GM18873 (cell line): ENCODE data around the gene TSHZ3.

Experiments
- ATAC-seq: cut with Tn5 transposase; IDR thresholded peaks from one replicate; pipeline ENCODE4 v1.9.1; 2021; ENCODE audit warnings: mild to moderate bottlenecking, moderate library complexity, moderate number of reproducible peaks; ENCODE audit not compliant: unreplicated experiment, low FRiP score

Gene TSHZ3

GRCh38 chr19:31338069-31338776 is 11.0 kb downstream of the TSHZ3 start:
- ATAC-seq = no peak

GRCh38 chr19:31337008-31337914 is 12.0 kb downstream of the TSHZ3 start:
- ATAC-seq = no peak

DNA sequence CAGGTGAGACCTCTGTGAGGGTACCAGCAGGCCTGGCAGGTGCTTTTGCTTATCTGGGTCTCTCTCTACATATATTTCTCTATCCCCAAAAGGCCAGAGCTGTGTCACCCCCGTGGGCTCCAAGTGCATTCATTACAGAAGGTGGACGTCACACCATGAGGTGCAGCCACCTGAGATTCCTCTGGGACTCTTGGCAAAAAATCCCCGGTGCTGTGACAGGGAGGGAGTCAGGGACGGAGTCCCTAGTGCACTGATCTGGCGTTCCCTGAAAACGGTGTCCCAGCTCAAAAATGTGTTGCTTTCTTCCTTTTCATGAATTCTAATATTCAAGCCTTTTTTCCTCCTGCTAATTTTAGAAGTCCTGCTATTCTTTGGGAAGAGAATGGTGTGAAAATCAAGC is 13.5 kb downstream of the TSHZ3 start:
- ATAC-seq = no peak

DNA sequence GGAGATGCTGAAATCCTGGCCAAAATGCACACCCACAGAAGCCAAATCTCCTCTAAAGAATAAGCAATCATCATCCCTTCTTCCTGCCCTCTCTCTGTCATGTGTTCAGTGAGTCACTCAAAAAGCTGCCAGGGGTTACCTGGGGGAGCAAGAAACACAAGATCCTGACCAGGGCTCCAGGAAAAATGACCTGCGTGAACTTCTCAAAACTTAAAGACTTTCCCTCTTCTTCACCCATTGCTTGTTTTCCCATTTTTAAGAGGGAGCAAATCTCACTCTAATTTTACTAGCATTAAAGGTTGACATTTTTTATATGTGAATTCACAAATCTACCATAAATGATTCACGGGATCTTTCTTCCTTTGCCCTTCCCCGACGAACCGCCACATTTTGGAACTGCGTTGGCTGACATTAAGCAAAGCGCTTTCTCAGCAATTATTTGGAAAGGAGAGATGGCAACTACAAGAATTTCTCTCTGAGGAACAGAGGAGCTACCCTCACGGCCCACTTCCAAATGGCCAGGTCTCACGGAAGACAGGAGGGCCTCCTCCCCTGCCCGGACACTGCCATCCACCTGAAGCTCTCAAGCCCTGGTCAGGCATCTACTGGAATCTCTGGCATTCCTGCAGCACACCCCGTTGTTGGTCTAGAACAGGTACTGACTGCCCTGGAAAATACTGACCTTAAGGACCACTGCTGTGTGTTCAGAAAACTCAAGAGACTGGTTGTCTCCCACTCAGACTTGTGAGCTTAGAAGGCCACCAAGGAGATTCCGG is 14.2 kb downstream of the TSHZ3 start:
- no peak for ATAC-seq

DNA sequence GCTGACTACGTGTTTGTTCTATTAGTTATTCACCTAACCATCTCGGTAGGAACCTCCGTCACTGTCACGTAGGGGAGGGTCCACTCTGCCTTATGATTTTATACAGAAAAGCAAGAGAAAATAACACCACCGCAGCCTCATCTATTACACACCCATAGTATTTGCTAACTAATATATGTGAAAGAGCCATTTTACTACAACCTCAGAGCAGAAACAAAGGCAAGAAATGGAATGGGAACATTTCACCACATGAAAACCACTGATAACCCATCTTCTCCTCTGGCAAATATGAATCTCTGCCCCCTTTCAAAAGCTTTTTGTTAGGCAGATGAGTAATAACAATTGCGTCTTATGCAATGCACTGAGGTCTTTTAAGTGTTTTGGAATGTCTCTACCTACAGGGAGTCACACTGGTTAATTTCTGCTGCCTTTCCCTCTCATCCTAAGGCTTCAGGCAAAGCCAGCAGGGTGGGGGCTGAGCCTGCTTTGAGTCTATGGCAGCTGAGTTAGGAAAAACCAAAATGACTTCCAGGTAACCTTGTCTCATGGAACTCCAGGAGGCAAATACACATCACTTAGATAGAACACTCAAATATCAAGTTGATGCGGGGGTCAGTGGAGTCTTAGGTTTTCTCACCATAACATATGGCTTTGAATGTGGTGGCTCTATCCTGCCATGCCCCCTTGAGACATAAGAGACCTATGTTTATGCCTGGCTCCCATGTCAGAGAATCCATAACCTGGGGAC is 15.0 kb downstream of the TSHZ3 start:
- no peak for ATAC-seq

GRCh38 chr19:31332096-31332495 is 17.1 kb downstream of the TSHZ3 start:
- ATAC-seq = no peak

DNA sequence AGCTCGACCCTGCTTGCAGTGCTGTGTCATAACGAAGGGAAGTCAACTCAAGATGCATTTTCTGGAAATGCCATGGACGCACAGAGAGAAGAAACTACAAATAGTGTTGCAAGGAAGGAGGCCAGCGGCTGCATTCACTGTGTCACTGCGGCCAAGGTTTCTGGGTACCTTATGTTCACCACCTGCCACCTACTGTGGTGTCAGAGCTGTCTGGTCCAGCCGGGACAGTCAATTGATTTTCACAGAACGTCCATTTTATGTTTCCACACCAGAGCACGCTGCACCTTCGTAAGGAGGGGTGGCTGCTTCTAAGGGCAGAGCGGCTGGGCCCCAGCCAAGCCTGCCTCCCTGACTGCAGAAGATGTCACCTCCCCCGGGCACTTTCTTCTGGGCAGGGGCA is 17.7 kb downstream of the TSHZ3 start:
- ATAC-seq = no peak

- no peak for ATAC-seq
Observed at GRCh38 chr19:31330761-31331160, 18.5 kb downstream of the TSHZ3 start.

GRCh38 chr19:31330237-31330636 is 19.0 kb downstream of the TSHZ3 start:
- ATAC-seq = no peak

DNA sequence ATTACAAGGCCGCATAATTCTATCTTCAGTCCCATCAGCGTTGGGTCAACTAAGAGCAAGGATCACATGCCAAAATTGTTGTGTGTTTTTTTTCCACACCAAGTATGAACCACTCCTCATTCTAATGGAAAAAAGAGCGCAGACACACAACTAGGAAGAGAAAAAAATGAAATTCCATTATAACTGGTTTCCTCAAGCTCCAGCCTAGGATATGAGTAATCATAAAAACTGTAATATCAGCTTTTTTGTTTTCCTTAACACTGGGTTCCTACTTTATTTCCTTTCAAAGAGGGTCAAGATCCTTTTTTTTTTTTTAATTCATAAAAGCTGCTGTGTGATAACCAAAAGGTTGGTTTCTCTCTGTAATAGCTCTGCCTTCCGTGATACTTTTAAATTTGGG is 19.4 kb downstream of the TSHZ3 start:
- ATAC-seq = no peak

DNA sequence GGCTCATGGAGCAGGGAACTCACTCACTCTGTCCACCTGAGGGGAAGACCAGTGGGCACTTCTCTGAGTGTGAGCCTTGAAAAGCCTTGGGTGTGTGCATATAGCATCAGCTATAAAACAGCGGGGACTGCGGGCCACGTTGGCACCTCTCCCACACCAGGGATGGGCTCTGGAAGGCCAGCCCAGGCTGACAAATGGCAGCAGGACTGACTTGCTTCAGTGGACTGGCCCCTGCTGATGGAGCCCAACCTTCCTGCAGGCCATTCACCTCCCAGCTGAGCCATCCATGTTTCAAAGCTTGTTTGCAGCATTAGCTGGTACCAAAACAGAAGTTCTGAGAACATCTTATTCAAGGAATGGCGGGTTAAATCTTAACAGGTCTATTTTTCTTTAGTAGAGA is 21.0 kb downstream of the TSHZ3 start:
- no peak for ATAC-seq

DNA sequence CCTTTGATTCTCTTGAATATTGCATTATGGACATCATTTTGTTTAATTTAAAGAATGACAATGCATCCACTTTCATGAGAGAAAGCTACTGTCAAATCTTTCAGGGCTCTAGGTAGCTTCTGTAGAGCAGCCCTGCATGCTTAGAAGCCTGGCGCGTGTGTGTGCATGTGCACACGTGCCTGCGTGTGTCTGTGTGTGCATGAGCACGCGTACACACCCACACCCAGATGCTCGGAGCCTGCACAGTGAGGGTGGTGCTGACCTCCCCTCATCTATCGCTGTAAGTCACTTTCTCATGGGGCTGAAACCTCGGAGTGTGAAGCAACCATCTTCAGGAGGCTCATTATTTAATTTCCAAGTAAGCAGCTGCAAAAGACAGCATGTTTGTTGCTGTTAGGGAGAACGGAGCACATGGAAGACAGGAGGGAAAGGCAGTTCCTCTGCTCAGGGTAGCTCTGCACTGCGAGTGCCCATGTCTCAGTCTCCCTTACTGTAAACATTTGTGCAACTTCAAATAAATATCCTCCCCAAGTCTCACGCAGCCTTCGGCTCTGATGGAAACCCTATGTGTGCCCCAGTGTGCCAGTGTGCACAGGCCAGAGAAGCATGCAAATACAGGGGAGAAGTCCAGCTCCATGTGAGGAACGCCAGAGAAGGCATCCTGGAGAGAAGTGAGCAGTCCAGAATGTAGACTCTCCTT is 22.8 kb downstream of the TSHZ3 start:
- no peak for ATAC-seq

DNA sequence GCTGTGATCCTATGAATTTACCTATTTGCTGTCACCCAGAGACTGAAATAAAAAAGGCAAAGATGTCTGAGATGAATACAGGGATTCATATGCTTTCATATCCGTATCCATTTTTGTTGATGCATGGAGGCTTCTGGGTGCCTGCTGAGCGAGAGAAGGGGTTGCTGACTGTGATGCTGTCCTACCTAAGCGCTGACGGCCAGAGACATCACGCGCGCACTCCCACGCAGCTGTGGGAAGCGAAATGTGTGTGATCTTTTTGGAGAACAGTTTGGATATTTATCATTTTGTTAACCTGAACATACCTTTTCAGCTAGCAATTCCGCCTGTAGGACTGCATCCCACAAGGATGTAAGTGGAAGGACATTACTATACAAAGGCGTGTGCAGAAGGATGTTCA is 23.9 kb downstream of the TSHZ3 start:
- ATAC-seq = no peak

GRCh38 chr19:31319465-31319864 is 29.8 kb downstream of the TSHZ3 start:
- ATAC-seq = no peak

GRCh38 chr19:31318790-31319425 is 30.3 kb downstream of the TSHZ3 start:
- ATAC-seq = no peak

- no peak for ATAC-seq
Observed at GRCh38 chr19:31317570-31317969, 31.7 kb downstream of the TSHZ3 start.

- ATAC-seq = no peak
Observed at GRCh38 chr19:31317093-31317492, 32.1 kb downstream of the TSHZ3 start.

DNA sequence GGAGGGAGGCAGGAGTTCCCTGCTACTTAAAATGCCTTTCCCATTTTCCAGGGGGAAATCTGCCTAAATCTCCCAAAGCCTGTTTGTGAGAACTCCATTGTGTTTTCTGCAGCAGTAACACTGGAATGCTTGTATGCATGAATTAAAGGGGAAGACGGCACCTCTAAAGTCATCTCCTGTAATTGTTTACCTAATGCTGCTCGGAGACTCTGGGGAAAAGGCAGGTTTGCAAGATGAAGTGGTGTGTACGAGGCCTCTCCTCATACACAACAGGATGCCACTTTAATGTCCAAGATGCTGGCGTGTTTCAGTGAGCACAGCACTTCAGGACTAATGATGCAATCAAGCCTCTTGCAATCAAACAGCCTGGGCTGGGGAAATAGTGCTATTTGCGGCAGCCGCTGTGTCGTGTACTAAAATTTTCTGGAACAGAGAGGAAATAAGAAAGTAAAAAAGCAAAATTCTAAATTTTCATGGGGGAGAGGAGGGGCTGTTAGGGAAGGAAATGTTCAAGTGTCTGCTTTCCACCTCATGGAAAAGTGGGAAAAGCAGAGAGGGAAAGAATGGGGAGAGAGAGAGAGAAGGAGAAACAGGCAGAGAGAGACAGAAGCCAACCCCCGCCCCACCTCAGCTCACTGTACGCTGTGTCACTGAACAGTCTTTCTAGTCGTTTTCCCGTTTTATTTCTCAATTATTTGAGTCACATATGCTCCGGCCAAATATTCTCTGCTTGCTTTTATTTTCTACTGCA is 32.9 kb downstream of the TSHZ3 start:
- no peak for ATAC-seq

GRCh38 chr19:31315652-31316051 is 33.6 kb downstream of the TSHZ3 start:
- ATAC-seq = no peak
